GM19395 (cell line): ENCODE results near the gene RPS6KA2.

ENCODE experiments used
- ATAC-seq: cut with Tn5 transposase; IDR thresholded peaks from one replicate; pipeline ENCODE4 v1.9.1; 2021; ENCODE audit warnings: mild to moderate bottlenecking, moderate library complexity; ENCODE audit not compliant: unreplicated experiment

RPS6KA2 gene

DNA sequence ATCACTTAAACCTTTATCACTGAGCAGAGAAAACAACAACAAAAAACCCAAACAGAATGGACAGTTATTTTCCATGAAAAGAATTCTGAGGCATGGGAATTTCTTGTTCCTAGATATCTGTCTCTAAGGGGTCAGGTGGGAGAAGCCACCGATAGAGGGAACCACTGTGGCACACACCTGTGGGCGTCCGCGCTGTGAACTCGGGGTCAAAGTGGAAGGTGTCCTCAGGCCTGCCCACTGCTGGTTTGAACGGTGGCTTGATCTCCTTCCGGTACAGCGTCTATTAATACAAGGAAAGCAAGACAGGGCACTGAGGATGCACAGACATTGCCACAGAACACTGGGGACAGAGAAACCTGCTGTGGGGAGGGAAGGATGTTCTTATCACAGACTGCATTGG, 167.8 kb downstream of the RPS6KA2 start:
- ATAC-seq = no peak

DNA sequence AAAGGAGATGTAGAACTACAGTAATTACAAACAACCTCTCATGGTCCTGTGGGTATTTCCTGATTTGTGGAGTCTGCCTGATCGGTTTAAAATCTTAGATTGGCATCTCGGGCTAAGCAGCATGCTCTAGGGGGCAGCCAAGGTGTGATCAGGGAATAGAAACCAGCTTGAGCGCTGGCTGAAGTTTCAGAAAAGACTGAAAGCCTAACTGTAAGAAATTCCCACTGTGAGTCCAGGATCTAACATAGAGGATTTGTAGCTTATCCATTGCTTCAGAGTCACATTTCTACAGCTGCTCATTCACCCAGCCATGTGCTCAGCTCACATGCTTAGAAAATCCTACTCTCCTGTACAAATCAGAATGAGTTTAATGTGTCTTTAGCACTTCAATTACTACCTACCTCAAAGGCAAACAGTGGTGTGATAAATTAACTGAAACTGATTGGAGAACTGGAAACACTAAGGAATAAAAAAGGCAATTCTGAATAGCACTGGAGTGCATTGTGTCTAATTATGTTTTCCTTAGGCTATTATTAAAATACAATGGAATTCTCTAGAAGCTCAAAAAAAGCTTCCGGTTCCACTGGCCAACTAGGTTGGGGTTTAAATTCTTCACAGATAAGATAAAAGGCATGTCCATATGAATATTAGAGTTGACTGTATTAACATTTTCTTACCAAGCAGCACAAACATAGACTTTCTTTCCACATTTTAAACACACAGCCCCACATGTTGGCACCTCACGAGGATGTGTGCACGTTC, 170.5 kb downstream of the RPS6KA2 start:
- ATAC-seq = no peak

DNA sequence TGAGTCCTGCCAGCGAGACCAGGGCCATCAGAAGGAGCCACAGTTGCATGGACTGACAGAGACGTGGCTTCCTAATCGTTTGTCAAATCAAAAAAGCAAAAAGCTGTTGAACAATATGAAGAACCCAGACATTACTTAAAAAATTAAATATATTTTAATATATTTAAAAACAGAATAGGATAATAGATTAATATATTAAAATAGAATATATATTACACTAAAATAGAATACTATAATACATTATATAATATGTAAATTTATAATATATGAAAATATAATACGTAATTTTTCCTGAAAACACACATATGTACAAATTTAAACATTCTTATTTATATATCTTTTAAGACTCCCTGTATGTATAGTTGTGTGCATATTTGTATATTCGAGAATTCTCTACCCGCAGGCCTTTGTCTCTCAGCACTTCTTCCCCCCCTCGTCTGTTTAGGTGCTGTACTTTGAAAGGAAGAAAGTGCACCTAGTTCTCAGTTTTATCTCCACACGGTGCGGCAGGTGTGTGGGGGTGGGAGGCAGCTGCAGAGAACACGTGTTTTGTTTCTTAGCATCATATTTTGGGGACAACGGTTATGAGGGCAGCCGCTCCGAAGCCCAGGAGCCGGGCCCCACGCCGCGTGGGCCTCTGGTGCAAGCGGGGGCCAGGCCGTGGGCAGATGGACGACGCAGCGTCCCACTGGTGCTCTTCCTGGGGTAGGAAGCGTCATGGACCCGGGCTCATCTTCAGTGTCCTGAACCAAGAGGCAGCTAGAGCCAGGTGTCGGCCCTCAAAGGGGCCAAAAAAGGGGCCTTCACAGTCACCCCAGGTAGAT, 172.1 kb downstream of the RPS6KA2 start:
- no peak for ATAC-seq

DNA sequence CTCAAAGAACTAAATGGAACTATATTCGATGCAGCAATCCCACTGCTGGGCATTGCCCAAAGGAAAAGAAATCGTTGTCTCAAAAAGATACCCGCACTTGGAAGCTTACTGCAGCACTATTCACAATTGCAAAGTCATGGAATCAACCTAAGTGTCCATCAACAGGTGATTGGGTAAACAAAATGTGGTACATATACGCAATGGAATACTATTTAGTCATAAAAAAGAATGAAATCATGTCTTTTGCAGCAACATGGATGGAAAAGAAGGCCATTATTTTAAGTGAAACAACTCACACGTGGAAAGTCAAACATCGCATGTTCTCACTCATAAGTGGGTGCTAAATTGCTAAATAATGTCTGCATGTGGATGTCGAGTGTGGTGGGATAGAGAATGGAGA, 173.4 kb downstream of the RPS6KA2 start:
- no peak for ATAC-seq

DNA sequence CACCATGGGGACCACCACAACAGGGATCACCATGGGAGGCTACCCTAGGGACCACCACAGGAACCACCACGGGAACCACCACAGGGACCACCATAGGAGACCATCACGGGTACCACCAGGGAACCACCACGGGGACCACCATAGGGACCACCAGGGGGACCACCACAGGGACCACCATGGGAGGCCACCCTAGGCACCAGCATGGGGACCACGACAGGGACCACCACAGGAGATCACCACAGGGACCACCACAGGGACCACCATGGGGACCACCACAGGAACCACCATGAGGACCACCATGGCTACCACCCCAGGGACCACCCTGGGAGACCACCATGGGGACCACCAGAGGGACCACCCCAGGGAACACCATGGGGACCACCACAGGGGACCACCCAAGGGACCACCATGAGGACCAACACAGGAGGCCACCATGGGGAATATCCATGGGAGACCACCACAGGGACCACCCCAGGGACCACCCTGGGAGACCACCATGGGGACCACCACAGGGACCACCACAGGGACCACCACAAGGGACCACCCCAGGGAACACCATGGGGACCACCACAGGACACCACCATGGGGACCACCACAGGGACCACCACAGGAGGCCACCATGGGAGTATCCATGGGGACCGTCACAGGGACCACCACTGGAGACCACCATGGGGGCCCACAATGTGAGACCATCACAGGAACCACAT, 176.7 kb downstream of the RPS6KA2 start:
- no peak for ATAC-seq

DNA sequence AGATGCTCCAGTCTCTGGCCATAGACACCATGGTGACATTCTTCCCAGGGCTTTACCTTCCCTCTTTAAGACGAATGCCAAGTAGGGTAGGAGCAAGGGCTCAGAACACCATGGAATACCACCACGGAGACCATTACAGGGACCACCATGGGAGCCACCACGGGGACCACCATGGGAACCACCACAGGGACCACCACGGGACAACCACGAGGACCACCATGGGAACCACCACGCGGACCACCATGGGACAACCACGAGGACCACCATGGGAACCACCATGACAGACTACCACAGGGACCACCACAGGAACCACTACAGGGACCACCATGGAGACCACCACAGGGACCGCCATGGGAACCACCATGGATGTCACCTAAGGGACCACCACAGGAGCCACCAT, 177.4 kb downstream of the RPS6KA2 start:
- ATAC-seq = no peak

DNA sequence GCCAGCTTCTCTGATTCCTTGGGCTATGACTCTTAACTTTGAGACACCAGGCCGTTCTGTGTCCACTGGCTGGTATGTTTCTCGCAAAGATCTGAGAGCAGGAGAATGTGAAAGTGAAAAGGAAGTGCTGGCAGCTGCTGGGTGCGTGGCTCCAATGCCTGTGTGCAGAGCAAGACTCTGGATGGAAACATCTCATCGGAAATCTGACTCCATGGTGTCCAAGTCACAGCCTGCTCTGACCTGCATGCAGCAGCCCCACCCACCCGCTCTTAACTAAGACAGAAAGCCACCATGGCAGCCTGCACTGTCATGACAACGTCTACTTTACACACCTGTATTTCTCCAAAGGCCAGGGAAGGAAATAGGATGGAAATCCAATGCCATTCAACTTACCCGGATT, 178.0 kb downstream of the RPS6KA2 start:
- ATAC-seq = no peak

DNA sequence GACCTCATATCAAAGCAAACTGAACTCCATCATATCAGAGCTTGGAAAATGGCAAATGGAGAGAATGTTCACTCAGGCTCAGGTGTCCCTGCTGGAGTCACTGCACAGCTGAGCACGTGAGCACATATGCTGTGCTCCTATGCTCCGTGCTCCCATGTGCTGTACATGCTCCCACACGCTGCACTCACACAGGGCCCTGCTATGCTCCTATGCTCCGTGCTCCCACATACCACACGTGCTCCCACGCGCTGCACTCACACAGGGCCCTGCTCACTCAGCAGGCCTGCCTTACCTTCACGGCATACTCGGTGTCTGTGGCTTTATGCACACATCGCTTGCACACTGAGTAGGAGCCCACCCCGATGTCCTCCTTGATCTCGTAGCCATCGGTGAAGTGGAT, 178.6 kb downstream of the RPS6KA2 start:
- ATAC-seq = no peak

DNA sequence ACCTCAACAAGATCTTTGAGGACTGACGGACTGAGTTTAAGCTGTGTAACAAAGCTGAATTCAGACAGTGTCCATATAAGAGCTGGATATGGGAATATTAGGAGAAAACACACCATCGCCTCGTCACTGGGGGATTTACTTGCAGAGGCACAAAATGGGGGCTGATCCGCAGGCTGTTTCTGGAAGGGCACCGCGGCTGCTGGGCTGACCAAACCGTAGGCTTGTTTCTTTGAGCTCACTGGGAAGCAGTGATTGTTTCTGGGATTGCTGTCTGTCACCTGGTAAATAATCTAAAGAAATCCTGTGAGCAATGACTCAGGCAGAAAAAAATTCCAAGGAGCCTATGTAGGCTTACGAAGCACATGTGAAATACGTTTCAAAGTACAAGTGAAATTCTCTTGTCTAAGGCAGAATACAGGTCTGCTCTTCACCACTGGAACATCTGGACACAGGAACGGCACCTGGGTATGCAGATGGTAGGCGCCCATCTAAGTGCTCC, 180.4 kb downstream of the RPS6KA2 start:
- no peak for ATAC-seq

- no peak for ATAC-seq
Measured at GRCh38 chr6:166446146-166446545, 180.9 kb downstream of the RPS6KA2 start.

GRCh38 chr6:166444446-166444845, 182.6 kb downstream of the RPS6KA2 start:
- ATAC-seq = no peak

GRCh38 chr6:166443166-166443565, 183.9 kb downstream of the RPS6KA2 start:
- no peak for ATAC-seq

GRCh38 chr6:166442131-166442685, 184.8 kb downstream of the RPS6KA2 start:
- no peak for ATAC-seq

- no peak for ATAC-seq
Measured at GRCh38 chr6:166441325-166442078, 185.5 kb downstream of the RPS6KA2 start.

DNA sequence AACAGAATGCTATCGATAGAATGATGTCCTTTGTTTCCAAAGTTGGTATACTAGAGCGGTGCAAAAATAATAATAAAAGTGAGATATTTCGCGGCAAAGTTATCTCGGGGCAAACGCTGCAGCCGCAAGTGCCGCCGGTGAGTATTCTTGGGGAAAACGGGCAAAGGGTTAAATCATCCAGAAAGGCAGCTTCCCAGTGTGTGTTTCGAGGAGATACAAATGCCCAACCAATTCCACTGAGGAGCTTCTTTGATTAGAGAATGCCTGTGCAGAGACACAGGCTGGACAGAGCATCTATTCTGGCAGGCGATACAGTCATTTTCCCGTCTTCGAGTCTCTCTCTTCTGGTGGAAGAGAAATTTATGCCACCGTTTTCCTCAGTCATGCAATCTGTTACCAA, 186.3 kb downstream of the RPS6KA2 start:
- no peak for ATAC-seq

DNA sequence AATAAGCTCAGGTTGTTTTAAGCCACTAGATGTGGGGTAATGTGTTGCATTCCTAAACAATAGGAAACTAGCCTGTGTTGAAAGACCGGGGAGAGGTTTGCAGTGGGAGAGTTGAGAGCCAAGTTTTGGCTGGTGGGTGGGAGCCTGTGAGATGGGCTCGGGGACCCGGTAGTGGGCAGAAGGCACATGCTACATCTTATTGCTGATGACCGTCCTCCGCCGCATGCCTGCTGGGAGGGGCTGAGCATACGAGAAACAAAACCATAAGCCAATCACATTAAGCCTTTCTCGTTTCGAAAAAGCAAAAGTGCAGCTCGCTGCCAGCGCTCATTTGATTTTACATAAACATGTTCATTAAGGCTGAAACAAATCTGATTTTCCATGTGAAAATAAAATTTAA, 186.9 kb downstream of the RPS6KA2 start:
- no peak for ATAC-seq

- ATAC-seq = no peak
Measured at GRCh38 chr6:166439366-166440091, 187.5 kb downstream of the RPS6KA2 start.

DNA sequence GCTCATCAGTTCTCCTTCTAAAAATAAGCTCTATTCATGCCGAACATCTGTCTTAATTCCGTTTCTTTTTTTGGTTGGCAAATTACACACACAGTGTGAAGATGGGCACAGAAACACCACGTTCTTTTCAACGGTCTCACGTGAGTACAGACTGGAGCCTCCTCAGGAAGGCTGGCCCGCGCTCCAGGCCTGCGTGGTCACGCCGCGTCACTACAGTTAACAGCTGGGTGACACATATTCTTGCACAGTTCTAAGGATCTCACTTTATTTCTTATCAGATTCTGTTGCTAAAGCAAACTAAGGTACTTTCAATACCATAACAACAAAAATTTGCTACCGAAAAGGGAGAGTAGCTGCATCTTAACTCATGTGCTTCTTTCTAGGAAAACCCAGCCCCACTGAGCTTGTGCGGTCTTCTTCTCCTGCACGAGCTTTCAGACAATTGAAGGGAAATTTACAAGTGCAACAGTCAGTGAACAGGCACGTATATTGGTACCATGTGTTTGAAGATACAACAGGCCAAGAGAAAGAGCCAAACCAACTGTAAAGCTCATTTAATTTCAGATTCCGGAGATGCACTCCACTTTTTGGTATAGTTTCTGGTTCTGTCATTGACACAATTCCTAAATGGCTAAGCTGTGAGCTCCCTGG, 188.7 kb downstream of the RPS6KA2 start:
- no peak for ATAC-seq

GRCh38 chr6:166437661-166438060, 189.4 kb downstream of the RPS6KA2 start:
- no peak for ATAC-seq
